ENCODE results near the gene MINK1. TPM values are rescaled to one million over a fixed set of nuclear protein-coding genes. Genes with fewer than 3 reads are reported as not detected.

Gene MINK1
- total and polyA plus RNA-seq, 2 of the 13 experiments (the other 11 are each of a cell fraction or from before 2014, with no cell fraction given), result 17.2 to 63.9 TPM

DNA sequence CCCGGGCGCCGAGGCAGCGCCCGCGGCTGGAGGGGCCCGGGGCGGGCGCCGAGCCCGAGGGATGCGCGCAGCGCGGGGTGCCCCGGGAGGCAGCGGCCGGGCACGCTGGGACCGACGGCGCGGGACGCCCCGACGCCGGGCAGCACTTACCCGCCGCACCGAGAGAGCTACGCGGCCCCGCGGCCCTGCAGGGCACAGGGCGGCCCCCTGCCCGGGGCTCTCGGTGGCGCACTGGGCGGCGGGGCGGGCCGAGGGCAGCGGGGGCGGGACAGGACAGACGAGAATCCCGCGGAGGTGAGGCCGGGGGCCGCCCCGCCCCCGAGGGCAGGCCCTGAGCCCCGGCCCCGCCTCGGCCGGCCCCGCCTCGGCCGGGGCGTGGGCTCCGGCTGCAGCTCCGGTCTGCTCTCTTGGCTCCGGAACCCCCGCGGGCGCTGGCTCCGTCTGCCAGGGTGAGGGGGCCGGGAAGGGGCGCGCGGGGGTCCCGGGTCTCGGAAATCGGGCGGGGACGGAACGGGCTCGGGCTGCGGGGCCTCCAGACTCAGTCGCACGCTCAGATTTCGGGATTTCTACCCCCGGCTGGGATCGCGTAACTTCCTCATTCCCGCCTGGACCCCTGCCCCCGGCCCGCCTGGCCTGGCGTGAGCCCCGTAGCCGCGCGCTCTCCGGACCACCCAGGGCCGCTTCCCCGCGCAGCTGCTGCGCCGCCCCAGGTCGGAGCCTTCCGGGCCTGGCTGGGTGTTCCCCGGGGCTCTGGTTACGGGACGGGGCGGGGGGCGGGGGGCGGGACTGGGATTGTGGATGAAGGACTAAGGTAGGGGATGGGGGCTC is 26.1 kb upstream of the MINK1 start, which contains the start of gene PLD2 (continued):
- TF ChIP-seq, protein P1, sequence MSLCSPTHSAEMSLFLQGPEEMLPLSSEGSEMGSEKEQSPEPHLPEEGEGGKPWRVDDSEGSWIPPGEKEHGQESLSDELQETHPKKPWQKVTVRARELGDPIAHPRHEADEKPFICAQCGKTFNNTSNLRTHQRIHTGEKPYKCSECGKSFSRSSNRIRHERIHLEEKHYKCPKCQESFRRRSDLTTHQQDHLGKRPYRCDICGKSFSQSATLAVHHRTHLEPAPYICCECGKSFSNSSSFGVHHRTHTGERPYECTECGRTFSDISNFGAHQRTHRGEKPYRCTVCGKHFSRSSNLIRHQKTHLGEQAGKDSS (CRISPR knock-in tag; IDR thresholded peaks at IDR 0.05; ENCODE audit: borderline replicate concordance, low read depth), result no peak
- TF ChIP-seq RERE (CRISPR knock-in tag; IDR thresholded peaks at IDR 0.05; ENCODE audit: low read depth) (no peak), ZNF329 (CRISPR knock-in tag; IDR thresholded peaks at IDR 0.05; ENCODE audit: low read depth) (no peak), ZNF737 (CRISPR knock-in tag; IDR thresholded peaks at IDR 0.05; ENCODE audit: borderline replicate concordance) (no peak), NFKBIZ (CRISPR knock-in tag; IDR thresholded peaks at IDR 0.05) (no peak), ARID2 (CRISPR knock-in tag; IDR thresholded peaks at IDR 0.05; ENCODE audit: borderline replicate concordance) (no peak), MTF2 (CRISPR knock-in tag; IDR thresholded peaks at IDR 0.05; ENCODE audit: borderline replicate concordance) (no peak), ZNF441 (CRISPR knock-in tag; IDR thresholded peaks at IDR 0.05; ENCODE audit: borderline replicate concordance) (no peak), HHEX (CRISPR knock-in tag; IDR thresholded peaks at IDR 0.05) (no peak), JUN (CRISPR knock-in tag; IDR thresholded peaks at IDR 0.05) (no peak), ZNF451 (CRISPR knock-in tag; IDR thresholded peaks at IDR 0.05) (peak; percentile 47; the same call in 1 of the 2 replicates), NR0B2 (CRISPR knock-in tag; IDR thresholded peaks at IDR 0.05) (0 out of 2 replicates have a peak, but pooled peaks have one; percentile 11), ZUFSP (CRISPR knock-in tag; IDR thresholded peaks at IDR 0.05; ENCODE audit: borderline replicate concordance) (no peak), SALL2 (CRISPR knock-in tag; IDR thresholded peaks at IDR 0.05) (no peak; the same call in 1 of the 2 replicates)
- TF ChIP-seq, protein P2, sequence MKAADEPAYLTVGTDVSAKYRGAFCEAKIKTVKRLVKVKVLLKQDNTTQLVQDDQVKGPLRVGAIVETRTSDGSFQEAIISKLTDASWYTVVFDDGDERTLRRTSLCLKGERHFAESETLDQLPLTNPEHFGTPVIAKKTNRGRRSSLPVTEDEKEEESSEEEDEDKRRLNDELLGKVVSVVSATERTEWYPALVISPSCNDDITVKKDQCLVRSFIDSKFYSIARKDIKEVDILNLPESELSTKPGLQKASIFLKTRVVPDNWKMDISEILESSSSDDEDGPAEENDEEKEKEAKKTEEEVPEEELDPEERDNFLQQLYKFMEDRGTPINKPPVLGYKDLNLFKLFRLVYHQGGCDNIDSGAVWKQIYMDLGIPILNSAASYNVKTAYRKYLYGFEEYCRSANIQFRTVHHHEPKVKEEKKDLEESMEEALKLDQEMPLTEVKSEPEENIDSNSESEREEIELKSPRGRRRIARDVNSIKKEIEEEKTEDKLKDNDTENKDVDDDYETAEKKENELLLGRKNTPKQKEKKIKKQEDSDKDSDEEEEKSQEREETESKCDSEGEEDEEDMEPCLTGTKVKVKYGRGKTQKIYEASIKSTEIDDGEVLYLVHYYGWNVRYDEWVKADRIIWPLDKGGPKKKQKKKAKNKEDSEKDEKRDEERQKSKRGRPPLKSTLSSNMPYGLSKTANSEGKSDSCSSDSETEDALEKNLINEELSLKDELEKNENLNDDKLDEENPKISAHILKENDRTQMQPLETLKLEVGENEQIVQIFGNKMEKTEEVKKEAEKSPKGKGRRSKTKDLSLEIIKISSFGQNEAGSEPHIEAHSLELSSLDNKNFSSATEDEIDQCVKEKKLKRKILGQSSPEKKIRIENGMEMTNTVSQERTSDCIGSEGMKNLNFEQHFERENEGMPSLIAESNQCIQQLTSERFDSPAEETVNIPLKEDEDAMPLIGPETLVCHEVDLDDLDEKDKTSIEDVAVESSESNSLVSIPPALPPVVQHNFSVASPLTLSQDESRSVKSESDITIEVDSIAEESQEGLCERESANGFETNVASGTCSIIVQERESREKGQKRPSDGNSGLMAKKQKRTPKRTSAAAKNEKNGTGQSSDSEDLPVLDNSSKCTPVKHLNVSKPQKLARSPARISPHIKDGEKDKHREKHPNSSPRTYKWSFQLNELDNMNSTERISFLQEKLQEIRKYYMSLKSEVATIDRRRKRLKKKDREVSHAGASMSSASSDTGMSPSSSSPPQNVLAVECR (CRISPR knock-in tag; IDR thresholded peaks at IDR 0.05; ENCODE audit: borderline replicate concordance), result no peak; the same call in 1 of the 2 replicates
